Aorta (tissue), 5 donors: ENCODE data around the gene SOX14. TPM values are rescaled to one million over a fixed set of nuclear protein-coding genes. Genes with fewer than 3 reads are reported as not detected.

Experiments
- ATAC-seq: fragments of 200-7000 bp; cut with Tn5 transposase; one replicate; pipeline ENCODE4 v1.9.1; 2022; ENCODE audit warnings: moderate library complexity; ENCODE audit not compliant: low FRiP score
- DNase-seq, 2 donors: peaks; one replicate each; pipeline ENCODE4 v3.0.0-alpha.2; 2020
- H3K27ac ChIP-seq, 2 donors: one replicate each; pipeline ENCODE4 v1.5.1; 2013; ENCODE audit warnings: low read length in 2 of 2, mild to moderate bottlenecking in 2 of 2, moderate library complexity in 2 of 2, control low read depth in 1 of 2, inconsistent platforms in 1 of 2, low read depth in 1 of 2
- H3K27me3 ChIP-seq, 2 donors: one replicate each; pipeline ENCODE4 v1.6.1; 2013; ENCODE audit warnings: control low read depth in 1 of 2, low read length in 1 of 2, mild to moderate bottlenecking in 1 of 2, moderate library complexity in 1 of 2; ENCODE audit not compliant: insufficient read depth in 2 of 2, control insufficient read depth in 1 of 2
- H3K36me3 ChIP-seq, 2 donors: one replicate each; pipeline ENCODE4 v1.6.1; 2013; ENCODE audit warnings: control low read depth in 1 of 2, low read length in 1 of 2, mild to moderate bottlenecking in 1 of 2; ENCODE audit not compliant: insufficient read depth in 2 of 2, control insufficient read depth in 1 of 2
- H3K4me1 ChIP-seq, 2 donors: one replicate each; pipeline ENCODE4 v1.6.1; 2013; ENCODE audit warnings: low read length in 2 of 2, control low read depth in 1 of 2, mild to moderate bottlenecking in 1 of 2, moderate library complexity in 1 of 2; ENCODE audit not compliant: insufficient read depth in 2 of 2, control insufficient read depth in 1 of 2
- H3K4me3 ChIP-seq, 2 donors: one replicate each; pipeline ENCODE4 v1.5.1; 2013; ENCODE audit warnings: low read length in 2 of 2, control low read depth in 1 of 2, mild to moderate bottlenecking in 1 of 2
- H3K9me3 ChIP-seq: one replicate; pipeline ENCODE4 v1.6.1; 2013; ENCODE audit warnings: mild to moderate bottlenecking, low read length; ENCODE audit not compliant: control insufficient read depth
- WGBS, 2 donors: extraction: QIAGEN DNeasy Blood & Tissue Kit; methylation state at CpG; one replicate each; pipeline ENCODE4 v1.1.7; 2013; 5-methylcytosine and 5-hydroxymethylcytosine counted together
- intact Hi-C, 2 donors: fragments of 100-400 bp; cut with DNase I; formaldehyde crosslinking; loops; one replicate each; pipeline versions ENCODE4 v1.14.2 to v1.15.0; 2022
- polyA plus RNA-seq, 2 donors: library from polyadenylated mRNA; stranded (reverse); fragments of 200-250 nt; gene quantifications; one replicate each; pipeline ENCODE4 v1.2.3, GENCODE V29; 2013
- total RNA-seq, 2 donors: library from RNA; stranded (reverse); fragmentation: NEBNext Ultra II Directional; extraction: Animal tissue kit (Norgen Biotek cat#: 25700); gene quantifications; one replicate each; pipeline ENCODE4 v1.2.1, GENCODE V29; 2021
- donor health status: healthy with polysubstance abuse.
- donor health status: Bipolar disorder and iron deficiency.
- donor health status: DM: no; HTN: no; CAD: no.
- donor health status: DM: no; HTN: no; CAD: no.
- donor health status: DM: yes; HTN: yes; CAD: no.

The SOX14 gene
- total and polyA plus RNA-seq, 4 donors, result not detected

GRCh38 chr3:137772214-137772955, 8.3 kb downstream of the SOX14 start:
- DNase-seq, result no peak
- H3K36me3 ChIP-seq, result no peaks in the 10 kb centered on the region
- WGBS, 2 donors, result 17 to 19% methylated on average over 7 of the region's 7 CpGs
- no peak for ATAC-seq
- no peaks in the 10 kb centered on the region for H3K4me1 ChIP-seq
- no peaks in the 10 kb centered on the region for H3K9me3 ChIP-seq
- intact Hi-C loops, result no loop called here
- H3K27me3 ChIP-seq, result peaks cover 0 to 2% of the 10 kb centered on the region in 2 donors
- no peak overlapping the region for H3K4me3 ChIP-seq
- no peak overlapping the region for H3K27ac ChIP-seq

DNA sequence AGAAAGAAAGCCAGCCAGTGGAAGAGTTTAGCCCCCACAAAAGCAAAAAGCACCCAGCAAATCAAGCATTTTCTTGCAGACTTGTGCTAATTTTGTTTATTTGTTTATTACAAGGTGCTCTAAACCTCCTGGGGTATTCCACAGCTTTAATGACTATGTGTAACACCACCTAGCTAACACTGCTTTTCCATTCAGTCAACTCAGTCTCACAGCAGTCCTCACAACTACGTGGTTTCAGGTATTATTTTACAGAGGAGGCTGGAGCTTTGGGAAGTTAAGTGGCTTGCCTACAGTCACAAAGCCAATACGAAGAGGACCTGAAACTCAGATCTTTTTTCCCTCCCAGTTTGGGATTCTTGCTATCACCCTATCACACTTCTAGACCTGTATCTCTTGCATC, 14.8 kb downstream of the SOX14 start:
- no peaks in the 10 kb centered on the region for H3K4me1 ChIP-seq
- 14 to 23% methylated on average over 2 of the region's 2 CpGs for WGBS, 2 donors
- intact Hi-C loops, result no loop called here
- H3K4me3 ChIP-seq, result no peak overlapping the region
- ATAC-seq (no peak), DNase-seq (no peak)
- H3K9me3 ChIP-seq, result no peaks in the 10 kb centered on the region
- H3K27me3 ChIP-seq, result no peaks in the 10 kb centered on the region
- no peaks in the 10 kb centered on the region for H3K36me3 ChIP-seq
- no peak overlapping the region for H3K27ac ChIP-seq

GRCh38 chr3:137787529-137787928, 23.4 kb downstream of the SOX14 start:
- Histone ChIP-seq H3K27ac (no peak overlapping the region), H3K4me3 (no peak overlapping the region), H3K4me1 (no peaks in the 10 kb centered on the region), H3K27me3 (no peaks in the 10 kb centered on the region), H3K36me3 (no peaks in the 10 kb centered on the region), H3K9me3 (no peaks in the 10 kb centered on the region)
- WGBS, 2 donors, result 40 to 50% methylated on average over 6 of the region's 6 CpGs
- DNase-seq (no peak), ATAC-seq (no peak)
- intact Hi-C loops, result no loop called here

- 59 to 62% methylated on average over 5 of the region's 5 CpGs for WGBS, 2 donors
- no peaks in the 10 kb centered on the region for H3K9me3 ChIP-seq
- no peaks in the 10 kb centered on the region for H3K27me3 ChIP-seq
- intact Hi-C loops, result no loop called here
- H3K27ac ChIP-seq, result no peak overlapping the region
- DNase-seq, result no peak
- no peaks in the 10 kb centered on the region for H3K4me1 ChIP-seq
- H3K36me3 ChIP-seq, result no peaks in the 10 kb centered on the region
- no peak for ATAC-seq
- H3K4me3 ChIP-seq, result no peak overlapping the region
These were observed 25.1 kb downstream of the SOX14 start for GRCh38 chr3:137789236-137789635.

DNA sequence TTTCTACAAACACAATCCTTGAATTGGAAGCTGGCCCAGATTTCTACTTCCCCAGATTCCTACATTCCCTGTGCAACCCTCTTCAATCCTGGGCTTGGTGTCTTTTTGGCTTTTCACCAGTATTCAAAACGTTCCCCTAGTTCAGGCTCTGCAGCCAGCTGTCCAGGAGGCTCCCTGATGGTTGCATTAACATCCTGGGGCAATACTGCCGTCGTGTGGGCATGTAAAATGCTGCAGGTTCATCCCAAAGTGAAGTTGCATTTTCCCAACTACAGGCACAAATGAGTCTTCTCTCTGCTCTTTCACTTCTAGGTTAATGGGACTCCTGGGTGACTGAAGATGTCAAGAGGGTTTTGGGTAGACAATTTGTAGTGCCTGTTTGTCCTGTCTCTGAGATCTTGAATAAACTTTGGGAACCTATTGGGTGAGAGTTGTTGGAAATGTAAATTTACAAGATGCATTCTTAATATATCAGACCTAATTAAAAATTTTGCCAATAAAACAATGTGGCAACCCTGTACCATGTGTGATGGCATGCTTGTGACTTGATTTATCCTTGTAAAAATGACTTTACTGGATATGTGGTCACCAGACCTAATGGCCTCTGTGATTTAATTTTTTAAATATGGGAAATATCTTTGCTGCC, 28.6 kb downstream of the SOX14 start:
- no peak overlapping the region for H3K27ac ChIP-seq
- no peaks in the 10 kb centered on the region for H3K9me3 ChIP-seq
- no peaks in the 10 kb centered on the region for H3K4me1 ChIP-seq
- no peaks in the 10 kb centered on the region for H3K27me3 ChIP-seq
- DNase-seq (no peak), ATAC-seq (no peak)
- no peak overlapping the region for H3K4me3 ChIP-seq
- WGBS, 2 donors, result 1 to 2% methylated on average over 3 of the region's 3 CpGs
- intact Hi-C loops, result no loop called here
- no peaks in the 10 kb centered on the region for H3K36me3 ChIP-seq

GRCh38 chr3:137796993-137797392, 32.9 kb downstream of the SOX14 start:
- DNase-seq, result no peak
- intact Hi-C loops, result no loop called here
- no peak for ATAC-seq
- Histone ChIP-seq H3K4me3 (no peak overlapping the region), H3K9me3 (no peaks in the 10 kb centered on the region), H3K36me3 (no peaks in the 10 kb centered on the region), H3K27ac (no peak overlapping the region), H3K4me1 (no peaks in the 10 kb centered on the region), H3K27me3 (no peaks in the 10 kb centered on the region)
- 71 to 81% methylated on average over 3 of the region's 3 CpGs for whole genome bisulfite sequencing, 2 donors

- peaks cover 0 to 2% of the 10 kb centered on the region in 2 donors for H3K27me3 ChIP-seq
- 67 to 73% methylated on average over 1 of the region's 1 CpG for WGBS, 2 donors
- H3K36me3 ChIP-seq, result no peaks in the 10 kb centered on the region
- H3K4me3 ChIP-seq, result no peak overlapping the region
- intact Hi-C loops, result no loop called here
- no peak overlapping the region for H3K27ac ChIP-seq
- no peak for DNase-seq
- ATAC-seq, result no peak
- H3K4me1 ChIP-seq, result no peaks in the 10 kb centered on the region
- no peaks in the 10 kb centered on the region for H3K9me3 ChIP-seq
These were observed 39.1 kb downstream of the SOX14 start for GRCh38 chr3:137803215-137803614.

DNA sequence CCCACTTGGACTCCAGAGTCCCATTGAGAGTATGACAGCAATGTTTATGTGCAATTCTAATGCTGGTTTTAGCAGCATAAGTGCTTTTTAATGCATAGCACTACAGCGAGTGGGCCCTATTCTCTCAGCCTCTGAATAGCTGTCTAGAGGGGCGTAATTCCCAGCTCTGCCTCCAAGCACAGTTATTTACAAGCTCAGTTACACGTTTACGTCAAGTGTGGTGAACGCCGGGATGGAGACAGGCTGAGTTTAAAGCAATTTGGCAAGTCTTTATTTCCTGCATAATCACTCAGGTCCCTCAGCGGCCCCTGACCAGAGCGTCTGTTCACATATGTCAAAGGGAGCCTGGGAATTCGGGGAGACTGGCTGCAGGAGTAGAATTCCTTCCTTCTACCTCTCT, 43.9 kb downstream of the SOX14 start:
- Histone ChIP-seq H3K36me3 (no peaks in the 10 kb centered on the region), H3K27ac (no peak overlapping the region), H3K4me3 (no peak overlapping the region), H3K27me3 (peaks cover 0 to 5% of the 10 kb centered on the region in 2 donors), H3K9me3 (no peaks in the 10 kb centered on the region), H3K4me1 (no peaks in the 10 kb centered on the region)
- intact Hi-C loops, result no loop called here
- no peak for ATAC-seq
- no peak for DNase-seq
- 4 to 11% methylated on average over 9 of the region's 9 CpGs for WGBS, 2 donors

GRCh38 chr3:137809509-137809908, 45.4 kb downstream of the SOX14 start:
- intact Hi-C loops, result no loop called here

More at GRCh38 chr3:137809509-137809908, 45.4 kb downstream of the SOX14 start:
- Histone ChIP-seq H3K9me3 (no peaks in the 10 kb centered on the region), H3K36me3 (no peaks in the 10 kb centered on the region), H3K4me1 (no peaks in the 10 kb centered on the region), H3K27ac (no peak overlapping the region), H3K27me3 (peaks cover 0 to 5% of the 10 kb centered on the region in 2 donors), H3K4me3 (no peak overlapping the region)
- DNase-seq, result no peak
- ATAC-seq, result no peak
